HG02763 (cell line): ENCODE measurements around the gene CIBAR2.
"Not testable (repeated sequence)": the region's sequence is repeated elsewhere in the genome, so short reads cannot be mapped to it uniquely, and the experiment has no call there.

Experiments used
- ATAC-seq: cut with Tn5 transposase; IDR thresholded peaks from one replicate; pipeline ENCODE4 v1.9.1; 2021; ENCODE audit warnings: mild to moderate bottlenecking, moderate library complexity; ENCODE audit not compliant: unreplicated experiment

Gene CIBAR2

GRCh38 chr16:85065099-85065498 lies 47.2 kb downstream of the CIBAR2 start:
- no peak for ATAC-seq

- no peak for ATAC-seq
Measured at GRCh38 chr16:85064186-85064585, 48.1 kb downstream of the CIBAR2 start.

- no peak for ATAC-seq
Measured at GRCh38 chr16:85062845-85063244, 49.4 kb downstream of the CIBAR2 start.

- ATAC-seq = no peak
Measured at GRCh38 chr16:85062323-85062722, 49.9 kb downstream of the CIBAR2 start.

GRCh38 chr16:85061566-85061965 lies 50.7 kb downstream of the CIBAR2 start:
- no peak for ATAC-seq

- ATAC-seq = no peak
Measured at GRCh38 chr16:85058909-85059308, 53.4 kb downstream of the CIBAR2 start.

- no peak for ATAC-seq
Measured at GRCh38 chr16:85057948-85058347, 54.3 kb downstream of the CIBAR2 start.

- no peak for ATAC-seq
Measured at GRCh38 chr16:85057212-85057889, 54.9 kb downstream of the CIBAR2 start.

GRCh38 chr16:85056211-85056748 lies 56.0 kb downstream of the CIBAR2 start:
- no peak for ATAC-seq

GRCh38 chr16:85055493-85056210 lies 56.6 kb downstream of the CIBAR2 start:
- peak; percentile 79 for ATAC-seq

DNA sequence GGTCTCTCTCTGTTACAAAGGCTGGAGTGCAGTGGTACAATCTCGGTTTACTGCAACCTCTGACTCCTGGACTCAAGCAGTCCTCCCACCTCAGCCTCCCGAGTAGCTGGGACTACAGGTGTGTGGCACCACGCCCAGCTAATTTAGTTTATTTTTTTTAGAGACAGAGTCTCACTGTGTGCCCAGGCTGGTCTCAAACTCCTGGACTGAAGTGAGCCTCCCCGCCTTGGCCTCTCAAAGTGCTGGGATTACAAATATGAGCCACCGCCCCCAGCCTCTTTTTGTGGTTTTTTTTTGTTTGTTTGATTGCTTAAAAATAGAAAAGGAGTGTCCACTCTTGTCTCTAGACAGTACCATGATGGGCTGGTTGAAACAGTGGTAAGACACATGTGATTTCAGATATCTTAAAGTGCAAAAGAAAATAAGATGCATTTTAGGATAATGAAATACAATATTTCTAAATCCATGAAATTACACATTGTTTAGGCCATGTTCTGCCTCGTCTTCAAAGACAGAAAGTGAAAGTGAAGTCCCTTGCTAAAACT lies 57.3 kb downstream of the CIBAR2 start:
- ATAC-seq = no peak

DNA sequence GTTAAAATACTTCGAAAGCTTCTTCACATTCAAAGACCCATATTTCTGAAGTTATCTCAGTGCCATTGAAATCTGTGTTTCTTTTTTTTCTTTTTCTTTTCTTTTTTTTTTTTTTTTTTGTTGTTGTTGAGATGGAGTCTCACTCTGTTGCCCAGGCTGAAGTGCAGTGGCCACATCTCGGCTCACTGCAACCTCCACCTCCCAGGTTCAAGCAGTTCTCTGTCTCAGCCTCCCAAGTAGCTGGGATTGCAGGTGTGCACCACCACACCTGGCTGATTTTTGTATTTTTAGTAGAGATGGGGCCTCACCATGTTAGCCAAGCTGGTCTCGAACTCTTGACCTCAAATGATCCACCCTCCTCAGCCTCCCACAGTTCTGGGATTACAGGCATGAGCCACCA lies 58.0 kb downstream of the CIBAR2 start:
- ATAC-seq = not testable (repeated sequence)

DNA sequence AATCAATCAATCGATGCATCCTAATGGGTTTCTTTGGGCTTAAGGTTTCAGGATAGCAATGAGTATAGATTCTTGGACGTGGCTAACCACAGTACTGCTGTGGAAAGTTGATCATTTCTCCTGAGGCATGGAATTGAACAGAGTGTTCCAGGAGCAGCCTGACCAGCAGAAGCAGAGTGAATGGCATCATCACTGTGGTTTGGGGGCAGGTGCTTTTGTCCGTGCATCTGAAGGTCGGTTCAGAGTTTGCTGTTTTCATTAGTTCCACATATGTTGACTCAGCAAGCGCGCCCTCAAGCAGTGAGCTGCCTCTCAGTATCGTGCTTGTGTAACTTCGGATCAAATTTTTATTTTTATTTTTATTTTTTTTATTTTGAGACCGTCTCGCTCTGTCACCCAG lies 59.7 kb downstream of the CIBAR2 start:
- no peak for ATAC-seq

- ATAC-seq = no peak
Measured at GRCh38 chr16:85051683-85052082, 60.6 kb downstream of the CIBAR2 start.

DNA sequence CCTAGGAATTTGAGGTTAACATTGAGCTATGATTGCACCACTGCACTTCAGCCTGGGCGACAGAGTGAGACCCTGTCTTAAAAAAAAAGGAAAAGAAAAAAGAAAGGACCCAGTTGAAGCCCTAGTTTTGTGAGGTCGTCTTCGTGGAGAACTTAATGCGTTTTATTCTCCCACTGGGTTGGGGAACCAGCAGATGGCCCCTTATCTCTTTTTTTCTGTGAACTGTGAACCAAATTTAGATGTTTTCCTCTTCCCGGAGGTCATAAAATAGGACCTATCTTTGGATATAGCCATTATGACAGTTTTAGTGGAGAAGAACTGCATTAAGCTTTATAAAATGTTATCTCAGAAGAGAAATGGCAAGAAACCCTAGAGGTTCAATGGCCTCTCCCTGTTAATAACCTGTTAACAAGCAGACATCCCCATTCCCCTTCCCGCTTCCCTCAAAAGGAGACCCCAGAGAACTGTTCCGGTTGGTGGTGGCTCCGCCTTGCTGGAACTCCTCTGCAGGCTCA lies 61.1 kb downstream of the CIBAR2 start:
- ATAC-seq = no peak

DNA sequence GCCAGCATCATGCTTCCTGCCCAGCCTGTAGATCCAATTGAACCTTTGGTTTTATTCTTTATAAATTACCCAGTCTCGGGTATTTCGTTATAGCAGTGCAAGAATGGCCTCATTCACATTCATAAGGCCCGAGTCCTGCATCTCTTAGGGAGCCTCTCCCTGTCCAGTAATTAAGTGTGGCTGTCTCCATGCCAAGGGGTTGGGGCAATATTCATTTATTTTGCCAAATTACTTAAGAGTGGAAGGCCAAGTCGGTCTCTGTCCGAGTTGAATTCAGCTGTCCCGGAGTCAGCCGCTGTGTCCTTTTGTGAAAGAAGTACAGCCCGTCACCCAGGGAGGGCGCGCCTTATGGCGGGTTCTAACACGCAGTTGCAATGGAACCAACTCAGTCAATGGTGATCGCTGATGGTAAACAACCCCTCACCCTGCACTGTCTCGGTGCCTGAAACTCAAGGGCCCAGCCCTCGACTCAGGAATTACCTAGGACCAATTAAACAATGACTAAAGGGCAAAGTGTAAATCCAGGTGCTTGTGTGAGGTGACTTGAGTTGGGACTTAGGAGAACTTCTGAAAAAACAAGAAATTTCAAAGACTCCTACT lies 62.5 kb downstream of the CIBAR2 start:
- ATAC-seq = no peak

DNA sequence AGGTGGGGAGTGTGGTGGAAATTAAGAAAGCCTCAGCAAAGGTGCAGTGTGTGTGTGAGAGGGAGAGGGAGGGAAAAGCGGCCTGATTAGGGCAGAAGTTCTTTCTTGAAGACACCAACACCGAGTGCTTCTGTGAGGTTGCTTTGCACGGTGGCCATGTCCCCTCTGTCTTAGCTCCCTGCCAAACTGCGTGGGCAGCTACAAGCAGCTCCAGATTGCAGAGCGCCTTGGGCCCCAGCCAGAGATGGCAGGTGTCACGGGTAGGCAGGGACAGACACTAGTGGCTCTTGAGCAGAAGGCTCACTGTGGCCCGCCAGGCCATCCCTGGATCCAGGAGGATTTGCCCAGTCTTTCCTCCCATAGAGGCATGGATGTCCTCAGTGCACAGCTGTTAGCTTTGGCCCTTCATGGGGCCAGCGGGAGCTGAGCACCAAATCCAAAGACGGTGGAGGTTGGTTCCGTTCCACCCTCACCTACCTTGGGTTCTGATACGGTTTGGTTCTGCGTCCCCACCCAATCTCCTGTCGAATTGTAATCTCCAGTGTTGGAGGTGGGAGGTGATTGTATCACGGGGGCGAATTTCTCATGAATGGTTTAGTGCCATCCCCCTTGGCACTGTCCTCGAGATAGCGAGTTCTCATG lies 63.2 kb downstream of the CIBAR2 start:
- no peak for ATAC-seq
